ENCODE results near the gene RETREG2. TPM values are rescaled to one million over a fixed set of nuclear protein-coding genes. Genes with fewer than 3 reads are reported as not detected.

RETREG2 gene
- total RNA-seq, 1 experiment from 2014 or later, result 69.7 TPM

GRCh38 chr2:219221957-219222518, 44.0 kb downstream of the RETREG2 start:
- CTCF ChIA-PET, result interaction anchor here (1.1 kb wide), 1 partner anchor 23 kb away, joined by 3 read pairs; the partner anchor contains the start of genes GLB1L and STK16
- BruUV-seq (replicated peaks), result no TSS peak
- H3K27me3 Mint-ChIP-seq (ENCODE audit: unreplicated experiment), result no peaks in the 10 kb centered on the region
- no peak overlapping the region for H3K4me3 Mint-ChIP-seq (ENCODE audit: low read depth, unreplicated experiment)
- intact Hi-C loops (cut with micrococcal nuclease; ENCODE audit: unreplicated experiment), result no loop called here
- DNase-seq, result no peak
- H3K27ac Mint-ChIP-seq (ENCODE audit: unreplicated experiment), result no peak overlapping the region
- peaks cover 63% of the 10 kb centered on the region for H3K36me3 Mint-ChIP-seq (ENCODE audit: insufficient read depth, unreplicated experiment)
- no peaks in the 10 kb centered on the region for H3K9me3 Mint-ChIP-seq (ENCODE audit: low read depth, unreplicated experiment)
- no peak for TF ChIP-seq CTCF (IDR thresholded peaks at IDR 0.05; ENCODE audit: unreplicated experiment)
- peaks cover 11% of the 10 kb centered on the region for H3K4me1 Mint-ChIP-seq (ENCODE audit: low read depth, unreplicated experiment)

DNA sequence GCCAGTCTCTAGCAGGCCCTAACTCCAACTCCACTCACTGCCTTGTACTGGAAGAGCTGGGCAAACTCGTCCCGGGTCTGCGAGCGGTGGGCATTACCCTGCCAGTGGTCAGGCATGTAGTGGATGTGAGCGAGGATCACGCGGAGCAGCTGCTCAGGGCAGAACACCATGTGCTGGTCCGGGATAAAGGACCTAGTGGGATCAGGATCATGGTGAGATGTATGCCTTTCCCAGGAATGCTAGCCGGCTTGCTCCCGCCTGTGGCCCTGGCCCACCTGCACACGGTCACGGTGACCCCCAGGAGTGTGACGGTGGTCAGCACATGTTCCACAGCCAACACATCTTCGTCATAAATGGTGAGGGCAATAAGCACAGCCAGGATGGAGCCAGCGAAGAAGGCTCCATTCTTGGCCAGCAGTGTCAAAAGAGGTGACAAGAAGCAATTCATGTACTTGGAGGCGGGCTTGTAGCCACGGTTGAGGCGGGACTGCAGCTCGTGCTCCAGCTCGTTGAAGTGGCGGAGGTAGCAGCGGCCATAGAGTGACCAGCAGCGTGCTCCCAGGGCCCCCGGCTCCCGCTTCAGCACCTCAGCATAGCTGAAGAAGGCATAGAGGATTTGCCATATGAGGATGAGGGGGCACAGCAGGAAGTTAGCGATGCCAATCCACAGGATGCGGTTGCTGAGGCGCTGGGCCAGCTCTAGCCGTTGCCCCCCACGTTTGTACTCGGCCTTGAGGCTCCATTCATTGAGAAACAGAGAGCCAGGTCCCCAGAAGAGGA, 45.9 kb downstream of the RETREG2 start:
- Mint-ChIP-seq H3K4me3 (ENCODE audit: low read depth, unreplicated experiment) (no peak overlapping the region), H3K36me3 (ENCODE audit: insufficient read depth, unreplicated experiment) (peaks cover 52% of the 10 kb centered on the region), H3K9me3 (ENCODE audit: low read depth, unreplicated experiment) (no peaks in the 10 kb centered on the region), H3K27me3 (ENCODE audit: unreplicated experiment) (no peaks in the 10 kb centered on the region), H3K27ac (ENCODE audit: unreplicated experiment) (no peak overlapping the region), H3K4me1 (ENCODE audit: low read depth, unreplicated experiment) (no peaks in the 10 kb centered on the region)
- TF ChIP-seq CTCF (IDR thresholded peaks at IDR 0.05; ENCODE audit: unreplicated experiment), result no peak
- intact Hi-C loops (cut with micrococcal nuclease; ENCODE audit: unreplicated experiment), result no loop called here
- BruUV-seq (replicated peaks), result no TSS peak
- no peak for DNase-seq
- CTCF ChIA-PET, result interaction anchor here (0.5 kb wide), 1 partner anchor 49 kb away, joined by 4 read pairs; no protein-coding TSS in a partner anchor

GRCh38 chr2:219225350-219225749, 47.3 kb downstream of the RETREG2 start:
- BruUV-seq (replicated peaks), result no TSS peak
- Mint-ChIP-seq H3K27ac (ENCODE audit: unreplicated experiment) (no peak overlapping the region), H3K4me1 (ENCODE audit: low read depth, unreplicated experiment) (no peaks in the 10 kb centered on the region), H3K36me3 (ENCODE audit: insufficient read depth, unreplicated experiment) (peaks cover 52% of the 10 kb centered on the region), H3K27me3 (ENCODE audit: unreplicated experiment) (no peaks in the 10 kb centered on the region), H3K4me3 (ENCODE audit: low read depth, unreplicated experiment) (no peak overlapping the region), H3K9me3 (ENCODE audit: low read depth, unreplicated experiment) (no peaks in the 10 kb centered on the region)
- no peak for TF ChIP-seq CTCF (IDR thresholded peaks at IDR 0.05; ENCODE audit: unreplicated experiment)
- intact Hi-C loops (cut with micrococcal nuclease; ENCODE audit: unreplicated experiment), result no loop called here
- DNase-seq, result no peak
- CTCF ChIA-PET, result no interaction called here

GRCh38 chr2:219228041-219228910, 50.2 kb downstream of the RETREG2 start:
- no peaks in the 10 kb centered on the region for H3K9me3 Mint-ChIP-seq (ENCODE audit: low read depth, unreplicated experiment)
- CTCF ChIA-PET, result interaction anchor here (1.0 to 1.5 kb wide), 3 partner anchors 11 to 66 kb away, joined by 3 to 5 read pairs (median 4); no protein-coding TSS in a partner anchor
- H3K4me3 Mint-ChIP-seq (ENCODE audit: low read depth, unreplicated experiment), result peak overlapping the region; percentile 99
- intact Hi-C loops (cut with micrococcal nuclease; ENCODE audit: unreplicated experiment), result no loop called here
- DNase-seq, result no peak
- H3K27me3 Mint-ChIP-seq (ENCODE audit: unreplicated experiment), result no peaks in the 10 kb centered on the region
- no peak overlapping the region for H3K27ac Mint-ChIP-seq (ENCODE audit: unreplicated experiment)
- TF ChIP-seq CTCF (IDR thresholded peaks at IDR 0.05; ENCODE audit: unreplicated experiment), result no peak
- peaks cover 53% of the 10 kb centered on the region for H3K36me3 Mint-ChIP-seq (ENCODE audit: insufficient read depth, unreplicated experiment)
- H3K4me1 Mint-ChIP-seq (ENCODE audit: low read depth, unreplicated experiment), result no peaks in the 10 kb centered on the region
- BruUV-seq (replicated peaks), result no TSS peak

Measured in Calu3 (cell line).